ENCODE results near the gene RPUSD1. TPM values are rescaled to one million over a fixed set of nuclear protein-coding genes. Genes with fewer than 3 reads are reported as not detected.

RPUSD1 gene
- total and polyA plus RNA-seq, 12 donors: 1.1 to 40.1 (median 20.4) TPM

DNA sequence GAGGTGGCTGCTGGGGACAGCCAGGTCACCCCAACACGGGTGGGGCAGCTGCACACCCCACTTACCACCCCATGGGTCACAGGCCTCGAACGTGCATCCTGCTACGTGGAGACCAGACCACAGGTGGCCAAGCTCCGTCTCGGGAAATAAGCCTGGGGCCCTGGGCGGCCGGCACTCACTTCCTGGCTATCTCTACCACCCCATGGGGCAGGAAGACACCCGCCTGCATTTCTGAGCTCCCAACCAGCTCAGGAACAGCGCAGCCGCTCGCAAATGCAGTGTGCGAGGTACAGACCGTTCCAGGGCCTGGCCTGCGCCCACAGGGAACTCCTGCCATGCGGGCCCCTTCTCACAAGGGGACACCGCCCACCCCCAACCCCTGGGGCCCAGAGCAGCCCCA lies 17.3 kb upstream of the RPUSD1 start:
- H3K36me3 ChIP-seq (replicated peaks in 1 of 2): no peaks in the 10 kb centered on the region
- no peak for DNase-seq
- intact Hi-C loops (cut with DNase I): no loop called here
- no peak overlapping the region for H3K4me3 ChIP-seq
- TF ChIP-seq CTCF (IDR thresholded peaks at IDR 0.05): no peak
- no peak for TF ChIP-seq POLR2A (IDR thresholded peaks at IDR 0.05)
- peaks cover 0 to 9% of the 10 kb centered on the region in 2 donors for H3K4me1 ChIP-seq (replicated peaks in 1 of 2)
- no peak overlapping the region for H3K27ac ChIP-seq
- peaks cover 20% of the 10 kb centered on the region for H3K27me3 ChIP-seq
- no peaks in the 10 kb centered on the region for H3K9me3 ChIP-seq (replicated peaks in 1 of 3)
- WGBS, 4 donors: 83 to 95% (median 84%) methylated on average over 7 to 17 of the region's 17 CpGs

- Histone ChIP-seq H3K27me3 (peaks cover 30% of the 10 kb centered on the region), H3K4me1 (replicated peaks in 1 of 2) (peaks cover 0 to 9% of the 10 kb centered on the region in 2 donors), H3K9me3 (replicated peaks in 1 of 3) (no peaks in the 10 kb centered on the region), H3K27ac (no peak overlapping the region), H3K36me3 (replicated peaks in 1 of 2) (no peaks in the 10 kb centered on the region), H3K4me3 (no peak overlapping the region)
- 41 to 53% (median 48%) methylated on average over 24 to 33 of the region's 33 CpGs for WGBS, 4 donors
- TF ChIP-seq POLR2A (IDR thresholded peaks at IDR 0.05) (no peak), CTCF (IDR thresholded peaks at IDR 0.05) (no peak)
- intact Hi-C loops (cut with DNase I): no loop called here
- DNase-seq: no peak
Measured at GRCh38 chr16:804193-805048, 16.2 kb upstream of the RPUSD1 start.

GRCh38 chr16:803754-804080 lies 15.5 kb upstream of the RPUSD1 start:
- Histone ChIP-seq H3K27me3 (peaks cover 36% of the 10 kb centered on the region), H3K36me3 (replicated peaks in 1 of 2) (no peaks in the 10 kb centered on the region), H3K4me3 (no peak overlapping the region), H3K9me3 (replicated peaks in 1 of 3) (no peaks in the 10 kb centered on the region), H3K27ac (no peak overlapping the region), H3K4me1 (replicated peaks in 1 of 2) (peaks cover 0 to 9% of the 10 kb centered on the region in 2 donors)
- WGBS, 4 donors: 41 to 62% (median 57%) methylated on average over 8 of the region's 8 CpGs
- TF ChIP-seq POLR2A (IDR thresholded peaks at IDR 0.05): no peak
- TF ChIP-seq CTCF (IDR thresholded peaks at IDR 0.05): no peak
- intact Hi-C loops (cut with DNase I): no loop called here
- DNase-seq: no peak

DNA sequence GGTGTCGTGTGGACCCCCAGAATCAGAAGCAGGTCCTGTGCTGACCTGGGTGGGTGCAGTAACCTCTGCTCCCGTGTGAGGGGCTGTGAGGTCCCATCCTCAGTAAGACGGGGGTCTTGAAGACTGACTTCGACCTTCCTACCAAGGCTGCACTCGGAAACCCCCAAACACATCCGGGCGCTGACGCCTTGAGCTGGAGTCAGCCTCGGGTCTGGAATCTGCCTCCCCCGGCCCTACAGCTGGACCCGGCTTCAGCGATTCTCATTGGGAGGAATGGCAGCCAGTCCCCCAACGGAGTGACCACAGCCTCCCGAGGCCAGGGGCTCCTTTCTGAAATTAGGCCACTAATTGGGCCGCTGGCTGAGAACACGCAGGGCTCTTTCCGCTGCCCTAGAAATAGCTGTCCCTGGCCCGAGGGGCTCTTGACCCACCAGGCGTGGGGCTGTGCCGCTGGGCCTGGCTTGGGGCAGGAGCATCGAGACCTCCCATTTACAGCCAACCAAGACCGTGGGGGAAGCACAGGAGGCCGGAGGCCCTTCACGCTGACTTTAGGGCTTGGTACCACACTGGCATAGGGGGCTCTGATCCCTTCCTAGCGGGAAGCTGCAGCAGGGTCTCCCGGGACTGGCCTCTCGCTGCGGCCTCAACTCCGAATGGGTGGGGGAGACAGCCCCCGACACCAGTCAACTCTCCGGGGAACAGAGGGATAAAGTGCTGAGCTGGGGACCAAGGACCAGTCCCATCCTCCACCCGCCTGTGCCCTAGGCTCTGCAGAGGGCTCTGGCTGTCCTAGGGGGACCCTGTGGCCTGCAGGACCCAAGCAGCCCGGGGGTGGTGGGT lies 15.0 kb upstream of the RPUSD1 start:
- H3K9me3 ChIP-seq (replicated peaks in 1 of 3): no peaks in the 10 kb centered on the region
- peaks cover 0 to 6% of the 10 kb centered on the region in 2 donors for H3K4me1 ChIP-seq (replicated peaks in 1 of 2)
- 62 to 70% (median 67%) methylated on average over 4 to 33 of the region's 33 CpGs for WGBS, 4 donors
- TF ChIP-seq CTCF (IDR thresholded peaks at IDR 0.05): no peak
- intact Hi-C loops (cut with DNase I): no loop called here
- H3K4me3 ChIP-seq: no peak overlapping the region
- DNase-seq: no peak
- H3K27ac ChIP-seq: no peak overlapping the region
- peaks cover 37% of the 10 kb centered on the region for H3K27me3 ChIP-seq
- H3K36me3 ChIP-seq (replicated peaks in 1 of 2): no peaks in the 10 kb centered on the region
